ENCODE measurements around the gene FALEC. TPM values are rescaled to one million over a fixed set of nuclear protein-coding genes. Genes with fewer than 3 reads are reported as not detected.

The FALEC gene
- total RNA-seq, 1 experiment from 2014 or later = not detected

GRCh38 chr1:150575072-150575489 lies 59.5 kb downstream of the FALEC start:
- TF ChIP-seq EZH2 (IDR thresholded peaks at IDR 0.05; ENCODE audit: borderline replicate concordance, low read depth, low read length, poor library complexity, severe bottlenecking) (no peak), CTCF (conservative IDR thresholded peaks at IDR 0.05; ENCODE audit: low read depth, low read length) (no peak)
- no peak overlapping the region for H3K27ac ChIP-seq (ENCODE audit: low read depth, low read length, poor library complexity, severe bottlenecking)
- DNase-seq (ENCODE audit: low spot score) = no peak
- peak overlapping the region; percentile 90 for H3K4me3 ChIP-seq (ENCODE audit: low read depth, low read length, poor library complexity, severe bottlenecking)
- H3K36me3 ChIP-seq (ENCODE audit: insufficient read depth, low read length, poor library complexity, severe bottlenecking) = peaks cover 65% of the 10 kb centered on the region
- ChIA-PET CTCF (no interaction called here), POLR2A (ENCODE audit: low non-redundant PET) (no interaction called here)
- H3K9me3 ChIP-seq (ENCODE audit: low read depth, low read length, poor library complexity, severe bottlenecking) = no peaks in the 10 kb centered on the region
- no TSS peak for BruUV-seq (replicated peaks)
- intact Hi-C loops (cut with micrococcal nuclease; ENCODE audit: unreplicated experiment) = no loop called here
- H3K27me3 ChIP-seq (replicated peaks; ENCODE audit: insufficient read depth, low read depth, low read length, poor library complexity) = no peaks in the 10 kb centered on the region
- H3K4me1 ChIP-seq (ENCODE audit: insufficient read depth, low read length, poor library complexity, severe bottlenecking) = peaks cover 26% of the 10 kb centered on the region

- Histone ChIP-seq H3K9me3 (ENCODE audit: low read depth, low read length, poor library complexity, severe bottlenecking) (no peaks in the 10 kb centered on the region), H3K4me1 (ENCODE audit: insufficient read depth, low read length, poor library complexity, severe bottlenecking) (peaks cover 26% of the 10 kb centered on the region), H3K36me3 (ENCODE audit: insufficient read depth, low read length, poor library complexity, severe bottlenecking) (peaks cover 65% of the 10 kb centered on the region), H3K4me3 (ENCODE audit: low read depth, low read length, poor library complexity, severe bottlenecking) (peak overlapping the region; percentile 90), H3K27me3 (replicated peaks; ENCODE audit: insufficient read depth, low read depth, low read length, poor library complexity) (no peaks in the 10 kb centered on the region), H3K27ac (ENCODE audit: low read depth, low read length, poor library complexity, severe bottlenecking) (no peak overlapping the region)
- intact Hi-C loops (cut with micrococcal nuclease; ENCODE audit: unreplicated experiment) = no loop called here
- ChIA-PET POLR2A (ENCODE audit: low non-redundant PET) (interaction anchor here (0.6 kb wide), 1 partner anchor 918 kb away, joined by 3 read pairs; no protein-coding TSS in a partner anchor), CTCF (no interaction called here)
- no peak for TF ChIP-seq CTCF (conservative IDR thresholded peaks at IDR 0.05; ENCODE audit: low read depth, low read length)
- no peak for TF ChIP-seq EZH2 (IDR thresholded peaks at IDR 0.05; ENCODE audit: borderline replicate concordance, low read depth, low read length, poor library complexity, severe bottlenecking)
- no peak for DNase-seq (ENCODE audit: low spot score)
- BruUV-seq (replicated peaks) = no TSS peak
Measured at GRCh38 chr1:150575518-150576366, 60.2 kb downstream of the FALEC start.

- intact Hi-C loops (cut with micrococcal nuclease; ENCODE audit: unreplicated experiment) = no loop called here
- no peaks in the 10 kb centered on the region for H3K9me3 ChIP-seq (ENCODE audit: low read depth, low read length, poor library complexity, severe bottlenecking)
- peak overlapping the region; percentile 90 for H3K4me3 ChIP-seq (ENCODE audit: low read depth, low read length, poor library complexity, severe bottlenecking)
- TF ChIP-seq EZH2 (IDR thresholded peaks at IDR 0.05; ENCODE audit: borderline replicate concordance, low read depth, low read length, poor library complexity, severe bottlenecking) (no peak), CTCF (conservative IDR thresholded peaks at IDR 0.05; ENCODE audit: low read depth, low read length) (no peak)
- ChIA-PET CTCF (no interaction called here), POLR2A (ENCODE audit: low non-redundant PET) (no interaction called here)
- H3K36me3 ChIP-seq (ENCODE audit: insufficient read depth, low read length, poor library complexity, severe bottlenecking) = peaks cover 65% of the 10 kb centered on the region
- BruUV-seq (replicated peaks) = no TSS peak
- no peaks in the 10 kb centered on the region for H3K27me3 ChIP-seq (replicated peaks; ENCODE audit: insufficient read depth, low read depth, low read length, poor library complexity)
- no peak overlapping the region for H3K27ac ChIP-seq (ENCODE audit: low read depth, low read length, poor library complexity, severe bottlenecking)
- DNase-seq (ENCODE audit: low spot score) = no peak
- H3K4me1 ChIP-seq (ENCODE audit: insufficient read depth, low read length, poor library complexity, severe bottlenecking) = peaks cover 26% of the 10 kb centered on the region
Measured at GRCh38 chr1:150576367-150576711, 60.8 kb downstream of the FALEC start.
